Prostate gland (tissue), 2 donors: ENCODE data around the gene FBXO42. TPM values are rescaled to one million over a fixed set of nuclear protein-coding genes. Genes with fewer than 3 reads are reported as not detected.
A peak's percentile ranks its signal among the peaks of the same experiment; 100 is the strongest.

Experiments used
- DNase-seq: peaks from one replicate; pipeline ENCODE4 v3.0.0-alpha.2; 2019; ENCODE audit warnings: low spot score
- H3K27ac ChIP-seq, 2 donors: fragments of 200-600 bp; sonication (generic); 2 replicates each; pipeline ENCODE4 v1.5.1; 2017 to 2019
- H3K27me3 ChIP-seq: fragments of 200-600 bp; sonication (generic); replicated peaks from 2 replicates; pipeline ENCODE4 v1.5.1; 2019; ENCODE audit not compliant: insufficient read depth
- H3K36me3 ChIP-seq, 2 donors: fragments of 200-600 bp; sonication (generic); 1 replicate in 1 of 2; 2 replicates in 1 of 2; pipeline versions ENCODE4 v1.5.1 to v1.8.1; 2017 to 2019
- H3K4me1 ChIP-seq: fragments of 200-600 bp; sonication (generic); replicated peaks from 2 replicates; pipeline ENCODE4 v1.5.1; 2019
- H3K4me3 ChIP-seq, 2 donors: fragments of 200-600 bp; sonication (generic); 2 replicates each; pipeline ENCODE4 v1.5.1; 2017 to 2019
- H3K9me3 ChIP-seq: fragments of 200-600 bp; sonication (generic); 2 replicates; pipeline ENCODE4 v1.5.1; 2017
- POLR2A ChIP-seq: fragments of 450-650 bp; IDR thresholded peaks from one replicate; pipeline ENCODE4 v1.6.1; 2016; ENCODE audit warnings: antibody characterized with exemption, mild to moderate bottlenecking
- POLR2AphosphoS5 ChIP-seq: sonication (generic); formaldehyde crosslinking; IDR thresholded peaks from one replicate; pipeline ENCODE4 v1.6.1; 2017; ENCODE audit warnings: antibody characterized with exemption
- WGBS: methylation state at CpG from one replicate; pipeline ENCODE4 v1.1.5; 2018; 5-methylcytosine and 5-hydroxymethylcytosine counted together
- intact Hi-C: fragments of 100-400 bp; cut with DNase I; formaldehyde crosslinking; loops from one replicate; pipeline ENCODE4 v1.14.2; 2022
- total RNA-seq, 2 donors: library from RNA; depleted of rRNA; stranded (reverse); fragments of >200 nt; gene quantifications; one replicate each; pipeline ENCODE4 v1.1.0, GENCODE V29; 2016
- TF ChIP-seq, protein P1 (sequence below), 4 experiments: fragments of 200-600 bp in 2 of 4; fragments of 450-650 bp in 2 of 4; sonication (generic) in 2 of 4; IDR thresholded peaks; 1 replicate in 3 of 4; 2 replicates in 1 of 4; pipeline ENCODE4 v1.5.1; 2016 to 2019; ENCODE audit warnings: antibody characterized with exemption in 4 of 4, mild to moderate bottlenecking in 2 of 4, moderate library complexity in 2 of 4

The FBXO42 gene
- total RNA-seq, 2 donors from 2014 or later: 26.6 to 52.6 TPM

DNA sequence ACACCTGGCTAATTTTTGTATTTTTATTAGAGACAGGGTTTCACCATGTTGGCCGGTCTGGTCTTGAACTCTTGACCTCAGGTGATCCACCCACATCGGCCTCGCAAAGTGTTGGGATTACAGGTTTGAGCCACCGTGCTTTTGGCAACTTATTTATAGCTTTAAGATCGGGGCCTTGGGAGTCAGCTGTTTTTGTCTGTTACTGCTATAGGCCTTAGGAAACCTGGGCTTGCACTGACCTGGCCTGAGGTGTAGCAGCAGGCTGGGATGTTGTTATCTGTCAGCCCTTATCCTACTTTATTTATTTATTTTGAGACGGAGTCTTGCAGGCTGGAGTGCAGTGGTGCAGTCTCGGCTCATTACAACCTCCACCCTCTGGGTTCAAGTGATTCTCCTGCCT, 26.2 kb upstream of the FBXO42 start:
- no peak for TF ChIP-seq POLR2A
- no peaks in the 10 kb centered on the region for H3K4me1 ChIP-seq
- no peak overlapping the region for H3K27ac ChIP-seq
- no peak overlapping the region for H3K4me3 ChIP-seq
- WGBS: 74% methylated on average over 7 of the region's 7 CpGs
- H3K9me3 ChIP-seq: no peaks in the 10 kb centered on the region
- no peak for DNase-seq
- H3K27me3 ChIP-seq: no peaks in the 10 kb centered on the region
- no peaks in the 10 kb centered on the region for H3K36me3 ChIP-seq
- intact Hi-C loops: no loop called here

DNA sequence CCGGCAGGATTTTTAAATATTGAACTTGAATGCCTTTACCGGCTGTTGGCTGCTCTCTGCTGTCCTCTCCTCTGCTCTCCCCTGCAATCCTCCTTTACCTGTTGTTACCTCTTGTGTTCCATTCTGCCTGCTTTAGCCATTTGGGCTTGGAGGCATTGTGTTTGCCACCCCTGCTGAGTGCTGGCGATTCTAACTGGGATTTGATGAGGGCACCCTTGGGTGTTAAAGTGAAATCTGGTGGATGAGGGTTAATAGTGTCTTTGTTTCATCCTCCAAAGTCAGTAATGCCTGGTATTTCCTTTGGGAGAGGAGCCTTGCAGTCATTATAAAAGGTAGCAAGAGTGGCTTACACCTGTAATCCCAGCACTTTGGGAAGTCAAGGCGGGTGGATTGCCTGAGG, 24.7 kb upstream of the FBXO42 start:
- H3K4me3 ChIP-seq: no peak overlapping the region
- DNase-seq: no peak
- TF ChIP-seq, protein P1, sequence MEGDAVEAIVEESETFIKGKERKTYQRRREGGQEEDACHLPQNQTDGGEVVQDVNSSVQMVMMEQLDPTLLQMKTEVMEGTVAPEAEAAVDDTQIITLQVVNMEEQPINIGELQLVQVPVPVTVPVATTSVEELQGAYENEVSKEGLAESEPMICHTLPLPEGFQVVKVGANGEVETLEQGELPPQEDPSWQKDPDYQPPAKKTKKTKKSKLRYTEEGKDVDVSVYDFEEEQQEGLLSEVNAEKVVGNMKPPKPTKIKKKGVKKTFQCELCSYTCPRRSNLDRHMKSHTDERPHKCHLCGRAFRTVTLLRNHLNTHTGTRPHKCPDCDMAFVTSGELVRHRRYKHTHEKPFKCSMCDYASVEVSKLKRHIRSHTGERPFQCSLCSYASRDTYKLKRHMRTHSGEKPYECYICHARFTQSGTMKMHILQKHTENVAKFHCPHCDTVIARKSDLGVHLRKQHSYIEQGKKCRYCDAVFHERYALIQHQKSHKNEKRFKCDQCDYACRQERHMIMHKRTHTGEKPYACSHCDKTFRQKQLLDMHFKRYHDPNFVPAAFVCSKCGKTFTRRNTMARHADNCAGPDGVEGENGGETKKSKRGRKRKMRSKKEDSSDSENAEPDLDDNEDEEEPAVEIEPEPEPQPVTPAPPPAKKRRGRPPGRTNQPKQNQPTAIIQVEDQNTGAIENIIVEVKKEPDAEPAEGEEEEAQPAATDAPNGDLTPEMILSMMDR (IDR thresholded peaks at IDR 0.05): no peak
- TF ChIP-seq POLR2A (no peak), POLR2AphosphoS5 (no peak)
- 52% methylated on average over 4 of the region's 4 CpGs for WGBS
- no peaks in the 10 kb centered on the region for H3K27me3 ChIP-seq
- H3K4me1 ChIP-seq: no peaks in the 10 kb centered on the region
- H3K9me3 ChIP-seq: no peaks in the 10 kb centered on the region
- H3K27ac ChIP-seq: no peak overlapping the region
- intact Hi-C loops: no loop called here
- H3K36me3 ChIP-seq: no peaks in the 10 kb centered on the region

DNA sequence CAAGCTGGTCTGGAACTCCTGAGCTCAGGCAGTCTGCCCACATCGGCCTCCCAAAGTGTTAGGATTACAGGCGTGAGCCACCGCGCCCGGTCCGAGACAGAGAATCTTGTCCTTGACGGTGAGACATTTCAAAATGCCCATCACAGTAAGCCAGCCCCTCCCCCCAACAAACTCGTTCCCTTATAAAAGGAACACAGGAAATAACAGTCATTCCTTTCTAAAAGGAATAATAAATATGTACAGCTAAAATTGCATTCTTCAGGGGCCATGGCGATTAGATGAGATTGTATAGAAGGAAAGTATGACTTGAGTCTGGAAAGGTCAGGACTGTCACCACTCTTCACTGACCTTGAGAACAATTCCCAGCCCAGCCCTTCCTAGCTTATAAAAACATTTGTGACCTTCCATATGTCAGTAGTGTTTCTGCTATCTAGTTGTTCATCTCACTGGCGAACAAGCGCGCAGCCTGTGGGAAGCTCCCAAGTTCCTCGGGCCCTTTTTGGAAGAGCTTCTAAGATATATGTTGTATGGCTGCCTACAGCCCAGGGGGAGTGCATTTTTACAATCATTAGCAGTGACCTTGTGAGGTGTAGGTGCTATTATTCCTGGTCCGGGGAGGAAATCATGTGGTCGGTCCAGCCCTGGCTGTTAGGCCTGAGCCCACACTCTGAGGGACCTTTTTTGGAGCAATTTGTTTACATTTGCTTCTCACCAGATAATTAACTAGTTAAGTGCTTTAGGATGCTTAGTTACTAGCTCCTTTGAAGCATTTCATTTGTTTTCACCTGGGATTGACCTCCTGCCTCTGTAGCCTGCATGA, 23.5 kb upstream of the FBXO42 start:
- intact Hi-C loops: no loop called here
- DNase-seq: no peak

DNA sequence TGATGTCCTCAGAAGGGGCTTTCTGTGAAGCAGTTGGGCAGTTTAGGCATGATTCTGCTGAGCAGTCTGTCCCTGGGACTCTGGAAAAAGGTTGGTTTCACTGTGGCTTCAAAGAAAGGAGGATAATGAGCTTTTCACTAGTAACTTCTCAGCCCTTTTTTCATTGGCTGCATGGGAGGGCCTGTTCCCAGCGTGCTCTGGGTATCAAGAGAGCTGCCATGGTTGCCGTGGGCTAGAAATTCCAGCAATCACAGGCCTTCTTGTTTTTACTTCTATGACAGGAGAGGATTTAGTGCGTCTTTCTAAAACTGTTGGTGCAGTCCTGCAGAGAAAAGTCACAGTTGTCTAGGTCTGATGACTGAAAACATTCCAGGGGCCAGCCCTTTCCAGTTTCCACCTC, 22.0 kb upstream of the FBXO42 start:
- TF ChIP-seq, protein P1 (IDR thresholded peaks at IDR 0.05): no peak
- TF ChIP-seq POLR2A: no peak
- TF ChIP-seq POLR2AphosphoS5: no peak
- 81% methylated on average over 3 of the region's 3 CpGs for WGBS
- H3K4me3 ChIP-seq: no peak overlapping the region
- H3K9me3 ChIP-seq: no peaks in the 10 kb centered on the region
- no peak overlapping the region for H3K27ac ChIP-seq
- DNase-seq: no peak
- no peaks in the 10 kb centered on the region for H3K36me3 ChIP-seq
- H3K4me1 ChIP-seq: no peaks in the 10 kb centered on the region
- intact Hi-C loops: no loop called here
- no peaks in the 10 kb centered on the region for H3K27me3 ChIP-seq

More for the DNA sequence above, 23.5 kb upstream of the FBXO42 start:
- Histone ChIP-seq H3K36me3 (no peaks in the 10 kb centered on the region), H3K27ac (peak overlapping the region; percentile 2 to 23), H3K4me3 (no peak overlapping the region), H3K9me3 (no peaks in the 10 kb centered on the region), H3K4me1 (no peaks in the 10 kb centered on the region), H3K27me3 (no peaks in the 10 kb centered on the region)
- WGBS: 46% methylated on average over 15 of the region's 15 CpGs
- no peak for TF ChIP-seq POLR2A
- peak; percentile 9 for TF ChIP-seq POLR2AphosphoS5

DNA sequence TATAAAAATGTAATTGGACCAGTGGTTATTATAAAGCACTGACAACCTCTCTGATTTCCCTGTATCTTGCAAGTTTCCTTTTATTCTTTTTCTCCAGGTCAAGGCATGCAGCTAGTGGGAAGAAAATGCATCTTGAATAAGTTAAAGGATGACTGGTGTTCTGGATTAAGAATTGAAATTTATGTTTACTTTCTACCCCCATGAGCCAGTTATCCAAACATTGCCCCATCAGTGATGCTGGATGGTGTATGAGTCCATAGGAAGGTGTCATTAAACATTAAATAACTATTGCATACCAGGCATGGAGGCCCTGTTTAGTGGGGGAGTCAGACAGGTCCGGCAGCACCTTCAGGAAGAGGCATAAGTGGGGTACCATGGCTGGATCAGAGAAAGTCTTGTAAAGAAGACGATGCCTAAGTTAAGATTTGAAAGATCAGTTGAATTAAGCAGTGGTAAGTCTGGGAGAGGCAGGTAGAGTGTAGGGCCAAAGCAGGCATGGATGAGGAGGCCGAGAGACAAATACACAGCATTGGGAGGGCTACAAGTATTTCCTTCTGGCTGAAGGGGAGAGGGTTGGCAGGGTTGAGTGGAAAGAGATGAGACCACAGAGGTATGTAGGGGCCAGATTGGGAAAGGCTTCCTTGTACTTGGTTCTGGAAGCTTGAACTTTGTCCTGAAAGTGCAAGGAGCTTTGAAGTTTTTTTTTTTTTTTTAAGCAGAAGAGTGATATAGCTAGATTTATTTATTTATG, 20.4 kb upstream of the FBXO42 start:
- Histone ChIP-seq H3K27ac (no peak overlapping the region), H3K4me1 (peaks cover 6% of the 10 kb centered on the region), H3K27me3 (no peaks in the 10 kb centered on the region), H3K36me3 (no peaks in the 10 kb centered on the region), H3K4me3 (no peak overlapping the region), H3K9me3 (no peaks in the 10 kb centered on the region)
- no peak for DNase-seq
- 78% methylated on average over 3 of the region's 3 CpGs for WGBS
- TF ChIP-seq POLR2A: no peak
- no peak for TF ChIP-seq POLR2AphosphoS5
- TF ChIP-seq, protein P1 (IDR thresholded peaks at IDR 0.05): no peak
- intact Hi-C loops: no loop called here
